GM12878 (cell line): ENCODE data around the gene REPS1. TPM values are rescaled to one million over a fixed set of nuclear protein-coding genes. Genes with fewer than 3 reads are reported as not detected.

ENCODE experiments used
- ATAC-seq: fragments of 200-7000 bp; cut with Tn5 transposase; 3 replicates; pipeline ENCODE4 v1.9.1; 2020; ENCODE audit warnings: mild to moderate bottlenecking, moderate library complexity
- BruUV-seq: library from RNA; stranded (reverse); fragments of 400-500 nt; replicated peaks from 2 replicates; lab custom pipeline; 2021; lab: Mats Ljungman, UMichigan
- CTCF ChIA-PET: fragments of 300-600 bp; sonication (Branson Sonifier 250); formaldehyde crosslinking; extraction: SDS; loops from one replicate; lab custom pipeline; 2021; ENCODE audit warnings: inconsistent platforms; lab: Yijun Ruan, JAX
- POLR2A ChIA-PET: fragments of 350-600 bp; formaldehyde crosslinking; extraction: SDS; loops from one replicate; lab custom pipeline; 2021; ENCODE audit warnings: inconsistent platforms; lab: Charles Lee
- RAD21 ChIA-PET: fragments of 300-600 bp; sonication (Branson Sonifier 250); formaldehyde crosslinking; loops from one replicate; lab custom pipeline; 2023; ENCODE audit warnings: antibody characterized with exemption; ENCODE audit not compliant: unreplicated experiment; lab: Charles Lee
- SMC1A ChIA-PET: fragments of 300-600 bp; sonication (Branson Sonifier 250); formaldehyde crosslinking; loops from one replicate; lab custom pipeline; 2023; ENCODE audit not compliant: unreplicated experiment, uncharacterized antibody; lab: Charles Lee
- DNase-seq: peaks from one replicate; pipeline ENCODE4 v3.0.0-alpha.2; 2011; ENCODE audit warnings: low read depth, low spot score
- FAIRE-seq: peaks from 3 replicates; lab custom pipeline; 2011; peaks lifted over from hg19 to GRCh38; lab: Jason Lieb, UNC
- H2AFZ ChIP-seq: 2 replicates; pipeline ENCODE4 v1.6.0; 2011; ENCODE audit warnings: low read depth, low read length, control low read depth; ENCODE audit not compliant: control insufficient read depth
- H3K27ac ChIP-seq: 2 replicates; pipeline ENCODE4 v1.5.1; 2011; ENCODE audit warnings: control low read depth; ENCODE audit not compliant: control insufficient read depth, insufficient read depth
- H3K27me3 ChIP-seq, 2 experiments: replicated peaks in 1 of 2; 2 replicates each; pipeline versions ENCODE4 v1.6.0 to v1.6.1; 2011; ENCODE audit warnings: low read length in 1 of 2; ENCODE audit not compliant: control insufficient read depth in 2 of 2, insufficient read depth in 2 of 2
- H3K36me3 ChIP-seq, 2 experiments: 2 replicates each; pipeline ENCODE4 v1.5.1; 2011; ENCODE audit warnings: low read length in 1 of 2; ENCODE audit not compliant: control insufficient read depth in 2 of 2, insufficient read depth in 2 of 2
- H3K4me1 ChIP-seq: 2 replicates; pipeline ENCODE4 v1.6.1; 2011; ENCODE audit warnings: mild to moderate bottlenecking, low read length, moderate library complexity, mixed read lengths; ENCODE audit not compliant: control insufficient read depth, insufficient read depth
- H3K4me2 ChIP-seq: 2 replicates; pipeline ENCODE4 v1.6.0; 2011; ENCODE audit warnings: control low read depth; ENCODE audit not compliant: control insufficient read depth, insufficient read depth
- H3K4me3 ChIP-seq: fragments of 200-600 bp; sonication (generic); 2 replicates; pipeline ENCODE4 v1.5.1; 2016
- H3K79me2 ChIP-seq: 2 replicates; pipeline ENCODE4 v1.6.0; 2011; ENCODE audit warnings: low read length; ENCODE audit not compliant: control insufficient read depth, insufficient read depth
- H3K9ac ChIP-seq: 2 replicates; pipeline ENCODE4 v1.8.0; 2011; ENCODE audit warnings: low read length, control low read depth, mixed read lengths; ENCODE audit not compliant: control insufficient read depth, insufficient read depth
- H3K9me3 ChIP-seq: replicated peaks from 3 replicates; pipeline ENCODE4 v1.5.1; 2011; ENCODE audit warnings: mild to moderate bottlenecking, low read length; ENCODE audit not compliant: control insufficient read depth, insufficient read depth
- H4K20me1 ChIP-seq: 2 replicates; pipeline ENCODE4 v1.6.0; 2011; ENCODE audit not compliant: control insufficient read depth, insufficient read depth
- BCLAF1 ChIP-seq: fragments of 450-650 bp; IDR thresholded peaks from 2 replicates; pipeline ENCODE4 v1.6.1; 2017; ENCODE audit warnings: antibody characterized with exemption, mild to moderate bottlenecking, moderate library complexity
- BMI1 ChIP-seq: fragments of 450-650 bp; IDR thresholded peaks from 2 replicates; pipeline ENCODE4 v1.6.1; 2016; ENCODE audit warnings: mild to moderate bottlenecking, moderate library complexity, borderline replicate concordance
- BRCA1 ChIP-seq: IDR thresholded peaks from 2 replicates; pipeline ENCODE4 v1.6.1; 2011; ENCODE audit warnings: low read depth, low read length, improper control_type of control experiment
- CEBPB ChIP-seq, 2 experiments: fragments of 150-350 bp in 1 of 2; IDR thresholded peaks; 2 replicates each; pipeline ENCODE4 v1.6.1; 2012 to 2014; ENCODE audit warnings: low read depth in 2 of 2, low read length in 2 of 2, borderline replicate concordance in 1 of 2, inconsistent platforms in 1 of 2
- CREM ChIP-seq: IDR thresholded peaks from 2 replicates; pipeline ENCODE4 v1.6.1; 2014; ENCODE audit warnings: antibody characterized with exemption, low read depth
- EZH2 ChIP-seq: IDR thresholded peaks from 2 replicates; pipeline ENCODE4 v1.6.1; 2012; ENCODE audit warnings: low read depth, mild to moderate bottlenecking, control low read depth, inconsistent platforms, low read length, borderline replicate concordance; ENCODE audit not compliant: control insufficient read depth
- FOXK2 ChIP-seq: fragments of 450-650 bp; IDR thresholded peaks from 2 replicates; pipeline ENCODE4 v1.6.1; 2017; ENCODE audit warnings: mild to moderate bottlenecking, moderate library complexity
- JUND ChIP-seq: IDR thresholded peaks from 2 replicates; pipeline ENCODE4 v1.6.1; 2012; ENCODE audit warnings: low read depth, mild to moderate bottlenecking, low read length, improper control_type of control experiment, moderate library complexity
- KAT2A ChIP-seq: conservative IDR thresholded peaks from 2 replicates; pipeline ENCODE4 v1.6.1; 2011; ENCODE audit warnings: low read depth, low read length; ENCODE audit not compliant: control insufficient read depth
- MEF2B ChIP-seq: fragments of 450-650 bp; IDR thresholded peaks from 2 replicates; pipeline ENCODE4 v1.6.1; 2018; ENCODE audit warnings: mild to moderate bottlenecking, moderate library complexity; ENCODE audit not compliant: partially characterized antibody, poor library complexity, severe bottlenecking
- NFIC ChIP-seq: IDR thresholded peaks from 2 replicates; pipeline ENCODE4 v1.6.1; 2012; ENCODE audit warnings: low read depth, mild to moderate bottlenecking, inconsistent platforms, low read length, moderate library complexity
- PAX8 ChIP-seq: fragments of 450-650 bp; IDR thresholded peaks from 2 replicates; pipeline ENCODE4 v1.6.1; 2017; ENCODE audit warnings: mild to moderate bottlenecking, moderate library complexity
- POLR2AphosphoS5 ChIP-seq: IDR thresholded peaks from 2 replicates; pipeline ENCODE4 v1.6.1; 2011; ENCODE audit warnings: mild to moderate bottlenecking, low read length, inconsistent platforms
- RAD51 ChIP-seq: fragments of 450-650 bp; IDR thresholded peaks from 2 replicates; pipeline ENCODE4 v1.6.1; 2016; ENCODE audit warnings: moderate library complexity, mild to moderate bottlenecking, inconsistent platforms
- SIN3A ChIP-seq: IDR thresholded peaks from 2 replicates; pipeline ENCODE4 v1.6.1; 2012; ENCODE audit warnings: low read depth, low read length, improper control_type of control experiment
- SUPT20H ChIP-seq: IDR thresholded peaks from 2 replicates; pipeline ENCODE4 v1.6.1; 2011; ENCODE audit warnings: low read depth, mild to moderate bottlenecking, low read length, moderate library complexity, borderline replicate concordance; ENCODE audit not compliant: control insufficient read depth
- SUZ12 ChIP-seq: fragments of 200-600 bp; sonication (generic); IDR thresholded peaks from one replicate; pipeline ENCODE4 v1.6.1; 2018; ENCODE audit warnings: antibody characterized with exemption, mild to moderate bottlenecking; ENCODE audit not compliant: unreplicated experiment
- WGBS: methylation state at CpG from one replicate; pipeline ENCODE4 v1.1.6; 2016; ENCODE audit warnings: low lambda C conversion rate; ENCODE audit not compliant: insufficient replicate concordance, insufficient coverage; ENCODE audit errors: missing lambda C conversion rate; 5-methylcytosine and 5-hydroxymethylcytosine counted together
- in situ Hi-C: fragments of 300-500 bp; cut with MboI; formaldehyde crosslinking; loops from 9 replicates; pipeline ENCODE4 v1.14.3; 2018; ENCODE audit warnings: mixed read lengths
- intact Hi-C: fragments of 100-400 bp; cut with micrococcal nuclease; formaldehyde crosslinking; loops from one replicate; pipeline ENCODE4 v1.14.2; 2022; ENCODE audit not compliant: unreplicated experiment
- polyA plus RNA-seq, 11 experiments: library from polyadenylated mRNA; depleted of rRNA in 4 of 11; unstranded in 6 of 11; stranded (reverse) in 5 of 11; fragments of >200 nt; fragmentation: Nextera tagmentation in 4 of 11; fragmentation: Illumina TruSeq in 1 of 11; extraction: Ambion mirVana in 4 of 11; extraction: Trizol in 1 of 11; gene quantifications; 1 replicate in 1 of 11; 2 replicates in 10 of 11; pipeline versions ENCODE4 v1.2.1 to v1.2.3, GENCODE V29; 2011 to 2016; ENCODE audit warnings: inconsistent platforms in 2 of 11, missing spikeins in 2 of 11, low read depth in 1 of 11
- total RNA-seq, 4 experiments: library from RNA; depleted of rRNA in 3 of 4; stranded (reverse); fragments of >200 nt in 3 of 4; fragmentation: Illumina TruSeq in 1 of 4; extraction: Trizol in 1 of 4; gene quantifications; 2 replicates each; pipeline versions ENCODE4 v1.2.1 to v1.2.3, GENCODE V29; 2013 to 2021

REPS1 gene
- total and polyA plus RNA-seq, 10 of the 15 experiments (the other 5 are each of a cell fraction or from before 2014, with no cell fraction given), result 13.7 to 59.3 (median 31.7) TPM

GRCh38 chr6:138989098-138989983 is 1.3 kb upstream of the REPS1 start:
- BruUV-seq, result no TSS peak
- WGBS, result 76% methylated on average over 5 of the region's 5 CpGs
- ATAC-seq (no peak), DNase-seq (no peak), FAIRE-seq (no peak)
- H3K9ac ChIP-seq, result no peak overlapping the region
- H3K36me3 ChIP-seq, result no peaks in the 10 kb centered on the region
- no peaks in the 10 kb centered on the region for H3K4me1 ChIP-seq
- ChIA-PET POLR2A (interaction anchor here (0.6 to 1.3 kb wide), 4 partner anchors 44 to 172 kb away, joined by 3 to 5 read pairs (median 3); no protein-coding TSS in a partner anchor), RAD21 (interaction anchor here (0.6 to 6.4 kb wide), 7 partner anchors 41 to 375 kb away, joined by 3 to 94 read pairs (median 4); no protein-coding TSS in a partner anchor), CTCF (interaction anchor here (0.6 to 9.6 kb wide), 28 partner anchors 12 to 402 kb away, joined by 3 to 166 read pairs (median 3); no protein-coding TSS in a partner anchor), SMC1A (interaction anchor here (0.6 to 11.4 kb wide), 21 partner anchors 10 to 380 kb away, joined by 3 to 163 read pairs (median 3); partner anchors contain the start of gene CCDC28A)
- TF ChIP-seq JUND, result no peak
- no peak for TF ChIP-seq PAX8
- no peak for TF ChIP-seq SIN3A
- TF ChIP-seq BCLAF1, result no peak
- TF ChIP-seq SUZ12, result no peak
- TF ChIP-seq RAD51, result no peak
- TF ChIP-seq NFIC, result no peak
- TF ChIP-seq SUPT20H, result no peak
- no peak for TF ChIP-seq POLR2AphosphoS5
- no peak for TF ChIP-seq CREM
- no peak for TF ChIP-seq BRCA1
- no peak for TF ChIP-seq KAT2A
- no peak for TF ChIP-seq FOXK2
- no peak for TF ChIP-seq MEF2B
- TF ChIP-seq EZH2, result no peak
- no peak for TF ChIP-seq CEBPB (IDR thresholded peaks at IDR 0.05; ENCODE audit: borderline replicate concordance in 1 of 2, low read depth in 2 of 2, low read length in 2 of 2)
- TF ChIP-seq BMI1, result no peak
- peaks cover 4% of the 10 kb centered on the region; the same call in 1 of the 3 replicates for H3K9me3 ChIP-seq
- H3K4me3 ChIP-seq, result no peak overlapping the region
- H3K27ac ChIP-seq, result no peak overlapping the region
- no peak overlapping the region for H3K4me2 ChIP-seq
- H4K20me1 ChIP-seq, result no peaks in the 10 kb centered on the region
- in situ Hi-C loops (loop anchor here (5.0 kb wide), 1 partner anchor 172 kb away; no protein-coding TSS in a partner anchor), intact Hi-C loops (loop anchor here (2.0 to 5.0 kb wide), 3 partner anchors 39 to 402 kb away; partner anchors contain the start of gene ABRACL)
- no peak overlapping the region; the same call in 1 of the 2 replicates for H2AFZ ChIP-seq
- peaks cover 37% of the 10 kb centered on the region for H3K79me2 ChIP-seq
- no peaks in the 10 kb centered on the region for H3K27me3 ChIP-seq
